GM18517 (cell line): ENCODE results near the gene SCYL3.
"Not testable (repeated sequence)": the region's sequence is repeated elsewhere in the genome, so short reads cannot be mapped to it uniquely, and the experiment has no call there.

Source experiments
- ATAC-seq: cut with Tn5 transposase; IDR thresholded peaks from one replicate; pipeline ENCODE4 v1.9.1; 2021; ENCODE audit warnings: mild to moderate bottlenecking, moderate library complexity; ENCODE audit not compliant: unreplicated experiment

Gene SCYL3

DNA sequence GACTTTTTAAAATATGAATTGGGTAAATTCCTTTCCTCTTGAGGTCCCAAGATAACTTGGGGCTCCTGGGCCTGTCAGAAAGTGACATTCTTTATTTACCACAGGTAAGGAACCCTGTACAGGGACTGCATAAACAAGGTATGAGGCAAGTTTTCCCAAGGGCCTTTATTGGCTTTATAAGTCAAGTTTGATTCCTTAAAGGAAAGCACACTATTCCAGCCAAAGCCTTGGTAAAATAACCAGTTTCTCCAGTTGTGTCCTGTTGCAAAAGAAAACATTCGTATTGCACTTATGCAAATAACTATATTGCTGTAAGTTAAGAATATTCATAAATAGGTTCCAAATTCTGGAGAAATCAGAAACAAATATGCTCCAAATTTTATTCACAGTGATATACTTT lies 77.1 kb downstream of the SCYL3 start:
- no peak for ATAC-seq

DNA sequence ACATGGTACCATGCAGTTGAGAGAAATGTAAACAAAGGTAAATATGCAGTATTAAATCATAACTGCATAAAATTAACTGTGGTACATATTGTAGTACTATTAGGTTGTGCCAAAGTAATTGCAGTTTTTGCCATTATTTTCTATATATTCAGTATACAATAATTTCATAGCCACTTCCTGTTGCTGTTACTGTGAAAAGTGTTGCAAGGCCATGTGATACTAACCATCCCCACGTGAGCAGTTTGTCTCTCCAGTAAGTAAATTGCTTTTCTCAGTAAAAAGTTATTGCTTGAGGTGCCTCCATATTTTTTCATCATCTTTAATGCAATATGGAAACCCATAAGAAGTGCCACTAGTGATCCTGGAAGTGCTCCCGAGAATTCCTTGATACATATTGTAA lies 79.4 kb downstream of the SCYL3 start:
- no peak for ATAC-seq

DNA sequence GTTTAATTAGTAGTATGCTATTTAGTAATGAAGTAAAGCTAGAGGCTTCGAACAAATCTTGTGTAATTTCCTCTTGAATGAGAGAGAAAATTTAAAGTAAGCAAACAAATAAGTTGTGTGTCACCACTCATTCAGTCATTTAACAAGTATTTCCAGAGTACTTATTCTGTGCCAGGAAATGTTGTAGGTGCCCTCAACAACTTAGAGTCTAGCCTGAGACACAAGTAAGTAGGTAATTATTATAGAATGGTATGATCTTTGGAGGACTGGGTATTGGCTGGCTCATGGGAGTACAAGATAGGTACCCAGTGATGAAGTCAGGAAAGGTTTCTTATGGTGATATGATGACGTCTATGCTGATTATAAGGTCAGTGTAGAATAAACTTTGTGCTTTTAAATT lies 81.6 kb downstream of the SCYL3 start:
- no peak for ATAC-seq

DNA sequence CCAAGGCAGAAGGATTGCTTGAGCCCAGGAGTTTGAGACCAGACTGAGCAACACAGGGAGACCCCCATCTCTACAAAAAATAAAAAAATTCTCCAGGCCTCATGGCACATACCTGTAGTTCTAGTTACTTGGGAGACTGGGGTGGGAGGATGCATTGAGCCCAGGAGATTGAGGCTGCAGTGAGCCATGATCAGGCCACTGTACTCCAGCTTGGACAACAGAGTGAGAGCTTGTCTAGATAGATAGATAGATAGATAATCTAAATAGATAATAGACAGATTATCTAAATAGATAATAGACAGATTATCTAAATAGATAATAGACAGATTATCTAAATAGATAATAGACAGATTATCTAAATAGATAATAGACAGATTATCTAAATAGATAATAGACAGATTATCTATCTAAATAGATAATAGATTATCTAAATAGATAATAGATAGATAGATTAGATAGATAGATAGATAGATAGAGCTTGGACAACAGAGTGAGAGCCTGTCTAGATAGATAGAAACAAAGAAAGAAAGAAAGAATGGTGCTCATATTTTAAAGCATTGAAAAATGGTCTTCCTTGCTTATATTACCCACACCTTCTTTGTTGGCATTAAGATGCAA lies 82.2 kb downstream of the SCYL3 start:
- not testable (repeated sequence) for ATAC-seq

DNA sequence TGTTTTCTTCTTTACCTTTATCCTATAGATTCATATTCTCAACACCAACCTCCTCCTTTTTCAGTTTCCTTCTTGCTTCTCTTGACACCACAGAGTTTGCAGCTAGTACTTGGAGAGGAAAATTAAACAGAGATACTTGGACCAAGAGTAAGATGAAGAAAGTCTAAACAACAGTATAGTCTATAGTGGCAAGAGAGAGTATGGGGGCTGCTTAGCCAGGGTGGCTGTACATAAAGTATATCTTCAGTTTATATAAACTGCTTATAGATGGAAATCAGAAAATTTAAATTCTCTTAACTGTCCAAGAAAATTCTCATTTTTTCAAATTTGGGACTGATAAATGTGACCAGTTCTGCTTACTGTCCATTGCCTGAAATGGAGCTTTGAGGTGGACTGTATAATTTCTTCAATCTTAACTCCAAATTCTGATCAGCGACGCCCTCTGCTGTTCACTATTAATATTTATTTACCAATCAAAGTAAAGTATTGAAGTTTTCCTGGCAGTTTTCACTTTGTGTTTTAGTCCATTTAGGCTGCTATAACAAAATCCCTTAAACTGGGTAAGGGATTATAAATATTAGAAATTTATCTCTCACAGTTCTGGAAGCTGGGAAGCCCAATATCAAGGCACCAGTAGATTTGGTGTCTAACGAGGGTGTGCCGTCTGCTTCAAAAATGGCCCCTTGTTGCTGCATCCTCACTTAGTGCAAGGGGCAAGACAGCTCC lies 84.2 kb downstream of the SCYL3 start:
- no peak for ATAC-seq

DNA sequence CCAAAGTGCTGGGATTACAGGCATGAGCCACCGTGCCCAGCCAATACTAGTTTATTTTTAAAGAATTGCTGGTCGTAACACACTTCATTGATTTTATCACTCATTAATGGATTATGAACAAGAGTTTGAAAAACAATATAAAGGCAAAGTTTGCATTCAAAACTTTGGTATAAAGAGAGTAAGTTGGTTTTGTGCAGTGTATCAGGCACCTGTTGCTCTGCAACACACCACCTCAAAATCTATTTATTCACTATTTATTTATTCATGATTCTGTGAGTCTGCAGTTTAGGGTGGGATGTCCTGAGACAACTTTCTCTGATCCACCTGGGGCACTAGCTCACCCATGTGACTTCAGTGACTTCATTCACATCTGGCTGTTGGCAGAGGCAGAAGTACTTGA lies 88.8 kb downstream of the SCYL3 start:
- ATAC-seq, result no peak

DNA sequence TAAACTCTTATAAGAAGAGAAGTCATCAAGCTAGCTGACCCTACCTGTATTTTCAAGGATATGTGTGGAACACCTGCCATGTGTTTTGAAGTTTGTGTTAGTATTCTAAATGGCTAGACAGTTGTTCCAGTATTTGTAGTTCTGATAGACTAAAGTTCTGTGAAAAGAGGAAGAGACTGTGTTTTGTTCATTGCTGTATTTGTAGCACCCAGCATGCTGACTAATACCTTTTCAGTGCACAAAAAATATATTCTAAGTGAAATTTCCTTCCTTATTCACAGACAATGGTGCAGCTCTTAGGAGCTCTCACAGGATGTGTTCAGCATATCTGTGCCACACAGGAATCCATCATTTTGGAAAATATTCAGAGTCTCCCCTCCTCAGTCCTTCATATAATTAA lies 90.8 kb downstream of the SCYL3 start:
- ATAC-seq, result no peak
